Measurements from ENCODE around the gene IQGAP2.

DNA sequence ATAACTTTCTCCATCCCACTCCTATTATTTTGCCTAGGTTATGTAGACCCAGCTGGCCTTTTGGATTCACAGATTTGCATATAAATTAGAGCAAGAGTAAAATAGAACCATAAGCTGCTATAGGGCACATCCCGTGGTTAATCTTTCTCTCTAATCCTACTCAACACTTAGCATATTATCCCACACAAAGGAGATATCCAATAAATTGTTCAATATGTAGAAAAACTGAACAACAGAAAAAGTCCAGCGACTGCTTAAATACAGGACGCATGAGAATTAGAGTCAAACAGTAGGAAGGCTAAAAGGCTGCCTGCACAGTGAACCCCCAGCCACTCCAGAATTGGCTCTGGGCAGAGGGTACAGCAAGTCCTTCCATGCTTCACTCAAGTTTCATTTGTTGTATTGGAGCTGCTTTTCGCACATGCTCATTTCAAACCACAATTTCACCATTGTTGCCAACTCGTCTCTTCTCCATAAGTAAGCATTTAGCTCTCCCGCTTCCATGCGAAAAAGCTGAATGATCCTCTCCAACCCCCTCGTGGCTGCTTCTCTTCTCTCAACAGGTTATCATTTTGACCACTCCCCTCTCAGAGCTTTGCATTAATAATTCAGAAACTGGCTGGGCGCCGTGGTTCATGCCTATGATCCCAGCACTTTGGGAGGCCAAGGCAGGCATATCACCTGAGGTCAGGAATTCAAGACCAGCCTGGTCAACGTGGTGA lies 14.1 kb upstream of the IQGAP2 start:
- TF ChIP-seq EZH2 (IDR thresholded peaks at IDR 0.05): no peak
- no peak for TF ChIP-seq FOXP2 (optimal IDR thresholded peaks at IDR 0.05; ENCODE audit: control extremely low read depth, extremely low read length, insufficient read depth)
